ENCODE data around the gene WIZ.
A peak's percentile ranks its signal among the peaks of the same experiment; 100 is the strongest.

WIZ gene

GRCh38 chr19:15464394-15465385 lies 14.9 kb upstream of the WIZ start, which contains the start of gene RASAL3:
Gene RASAL3 (minus strand): TSS chr19:15464544. CDS start chr19:15464358, 186 bp downstream.
- peak; percentile 79 for DNase-seq

GRCh38 chr19:15463861-15464371 lies 14.2 kb upstream of the WIZ start:
- peak; percentile 87 for DNase-seq

DNA sequence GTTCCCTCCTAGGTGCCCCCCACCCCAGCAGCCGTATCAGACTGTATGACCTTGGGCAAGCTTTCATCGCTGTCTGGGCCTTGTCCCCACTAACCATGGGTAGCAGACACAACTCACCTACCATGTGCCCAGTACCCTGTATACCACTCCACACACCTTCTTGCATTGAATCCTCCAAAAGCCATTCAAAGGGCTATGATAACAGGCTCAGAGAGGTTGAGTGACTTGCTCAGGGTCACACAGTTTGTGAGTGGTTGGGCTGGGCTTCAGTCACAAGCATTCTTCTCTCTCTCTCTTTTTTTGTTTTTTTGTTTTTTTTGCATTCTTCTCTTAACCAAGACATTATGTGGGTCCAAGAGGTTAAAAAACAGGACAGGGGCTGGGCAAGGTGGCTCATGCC lies 11.9 kb upstream of the WIZ start:
- DNase-seq = no peak

DNA sequence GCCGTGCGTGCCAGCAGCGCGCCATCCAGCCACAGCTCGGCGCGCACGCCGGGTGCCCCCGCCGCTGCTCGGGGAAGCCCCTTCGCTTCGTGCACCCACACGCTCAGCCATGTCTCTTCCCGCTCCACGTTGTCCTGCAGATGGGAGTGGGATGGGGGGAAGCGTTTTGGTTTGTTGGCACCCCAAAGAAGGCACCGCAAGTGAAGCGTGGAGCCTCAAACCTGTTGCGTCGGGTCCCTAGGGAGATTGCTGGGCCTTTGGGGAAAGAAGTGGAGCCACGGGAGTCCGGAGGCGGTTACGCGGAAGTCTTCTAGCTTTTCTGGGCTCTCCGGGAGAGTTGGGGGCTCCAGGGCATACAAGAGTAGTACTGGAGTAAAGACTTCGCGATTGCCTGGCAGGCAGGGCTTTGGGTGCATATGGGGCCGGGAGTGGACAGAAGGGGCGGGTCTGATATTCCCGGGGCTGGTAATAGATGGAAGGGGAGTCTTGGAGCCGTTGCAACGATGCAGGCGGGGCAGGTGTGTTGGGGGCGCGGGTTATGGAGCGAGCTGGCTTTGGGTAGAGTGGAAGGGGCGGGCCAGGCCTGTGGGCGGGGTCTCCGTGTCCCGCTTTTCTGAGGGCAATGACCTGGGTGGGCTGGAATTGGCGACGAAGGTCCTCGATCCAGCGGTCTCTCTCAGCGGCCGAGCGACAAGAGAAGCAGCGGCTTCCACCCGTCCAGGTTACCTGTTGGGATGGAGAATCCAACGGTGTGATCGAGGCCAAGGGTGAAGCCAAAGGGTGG lies 8.1 kb upstream of the WIZ start:
- DNase-seq = no peak

DNA sequence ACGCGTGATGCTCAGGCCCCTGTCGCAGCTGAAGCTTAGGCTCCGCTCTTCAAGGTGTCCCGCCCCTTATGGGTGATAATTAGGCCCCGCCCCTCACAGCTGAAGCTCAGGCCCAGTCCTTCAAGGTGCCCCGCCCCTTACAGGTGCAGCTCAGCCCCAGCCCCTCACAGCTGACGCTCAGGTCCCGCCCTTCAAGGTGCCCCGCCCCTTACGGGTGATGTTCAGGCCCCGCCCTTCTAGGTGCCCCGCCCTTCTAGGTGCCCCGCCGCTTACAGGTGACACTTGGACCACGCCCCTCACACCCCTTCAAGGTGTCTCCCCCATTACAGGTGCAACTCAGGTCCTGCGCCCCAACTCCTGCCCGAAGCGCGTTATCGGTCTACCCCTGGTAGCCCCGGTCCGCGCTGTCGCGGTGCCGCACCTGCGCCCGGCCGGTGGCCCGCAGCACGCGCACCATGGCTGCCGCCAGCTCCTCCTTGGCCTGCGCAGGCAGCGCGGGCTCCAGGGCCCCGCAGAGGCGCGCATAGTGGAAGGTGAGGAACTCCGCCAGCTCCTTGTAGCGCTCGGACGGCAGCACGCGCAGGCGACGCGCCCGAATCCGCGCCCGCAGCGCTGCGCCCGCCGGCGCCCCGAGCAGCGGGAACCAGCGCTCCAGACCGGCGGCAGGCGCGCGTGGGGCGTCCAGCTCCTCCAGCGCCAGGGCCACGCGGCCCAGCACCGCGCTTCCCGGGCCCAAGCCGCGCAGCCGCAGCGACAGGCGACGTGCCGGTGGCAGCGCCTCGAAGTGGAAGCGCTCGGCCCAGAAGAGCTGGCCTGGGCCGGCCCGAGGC lies 7.3 kb upstream of the WIZ start:
- DNase-seq = no peak

DNA sequence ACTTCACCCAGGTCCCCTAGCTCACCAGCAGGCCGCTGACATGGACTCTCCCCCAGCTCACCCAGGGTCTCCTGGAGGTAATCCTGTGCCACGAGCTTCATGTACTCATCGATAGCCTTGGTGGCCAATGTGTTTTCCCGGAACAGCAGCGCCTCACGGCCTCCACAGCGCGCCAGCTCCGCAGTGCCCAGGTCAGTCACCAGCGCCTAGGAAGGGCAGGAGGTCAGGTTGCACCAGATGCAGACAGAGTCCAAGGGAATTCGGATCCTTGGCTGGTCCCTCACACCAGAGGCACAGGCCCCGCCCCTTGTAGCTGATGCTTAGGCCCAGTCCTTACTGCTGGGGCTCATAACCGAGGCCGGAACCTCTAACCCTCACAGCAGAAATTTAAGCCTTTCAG lies 6.7 kb upstream of the WIZ start:
- no peak for DNase-seq

DNA sequence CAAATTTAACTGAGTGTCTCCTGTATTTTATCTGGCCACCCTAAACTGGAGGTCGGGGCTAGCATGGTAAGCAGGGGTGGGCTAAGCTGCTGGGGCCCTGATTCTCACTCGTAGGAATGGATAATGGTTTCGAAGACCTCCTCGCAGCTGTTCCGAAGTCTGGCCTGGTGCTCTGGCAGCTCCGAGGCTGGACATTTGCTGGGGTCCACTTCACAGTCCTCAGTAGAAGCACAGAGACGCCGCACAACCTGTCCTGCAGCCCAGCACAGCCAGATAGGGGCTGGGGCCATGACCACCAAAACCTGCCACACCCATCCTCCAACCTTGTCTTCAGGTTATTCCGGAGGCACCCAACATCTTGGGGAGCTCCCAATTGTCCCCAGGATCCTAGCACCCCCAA lies 6.2 kb upstream of the WIZ start:
- DNase-seq = no peak

- DNase-seq = no peak
Measured at GRCh38 chr19:15453906-15454860, 4.4 kb upstream of the WIZ start.

- DNase-seq = no peak
Measured at GRCh38 chr19:15453091-15453578, 3.4 kb upstream of the WIZ start.

- no peak for DNase-seq
Measured at GRCh38 chr19:15452111-15453047, 2.6 kb upstream of the WIZ start.

DNA sequence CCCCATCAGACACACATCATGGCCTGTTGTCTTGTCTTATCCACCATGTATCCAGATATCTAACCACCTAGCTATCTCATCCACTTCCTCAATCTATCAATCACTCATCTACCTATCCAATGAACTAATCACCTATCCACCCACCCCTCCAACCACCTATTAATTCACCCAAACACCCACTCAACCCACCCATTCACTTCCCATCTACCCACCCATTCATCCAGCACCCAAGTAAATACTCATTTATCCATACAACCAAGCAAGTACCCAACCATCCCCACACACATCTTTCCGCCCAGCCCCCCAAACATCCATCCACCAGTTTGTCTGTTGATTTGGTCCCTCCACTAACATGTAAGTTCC lies 753 bp upstream of the WIZ start:
- DNase-seq = no peak

DNA sequence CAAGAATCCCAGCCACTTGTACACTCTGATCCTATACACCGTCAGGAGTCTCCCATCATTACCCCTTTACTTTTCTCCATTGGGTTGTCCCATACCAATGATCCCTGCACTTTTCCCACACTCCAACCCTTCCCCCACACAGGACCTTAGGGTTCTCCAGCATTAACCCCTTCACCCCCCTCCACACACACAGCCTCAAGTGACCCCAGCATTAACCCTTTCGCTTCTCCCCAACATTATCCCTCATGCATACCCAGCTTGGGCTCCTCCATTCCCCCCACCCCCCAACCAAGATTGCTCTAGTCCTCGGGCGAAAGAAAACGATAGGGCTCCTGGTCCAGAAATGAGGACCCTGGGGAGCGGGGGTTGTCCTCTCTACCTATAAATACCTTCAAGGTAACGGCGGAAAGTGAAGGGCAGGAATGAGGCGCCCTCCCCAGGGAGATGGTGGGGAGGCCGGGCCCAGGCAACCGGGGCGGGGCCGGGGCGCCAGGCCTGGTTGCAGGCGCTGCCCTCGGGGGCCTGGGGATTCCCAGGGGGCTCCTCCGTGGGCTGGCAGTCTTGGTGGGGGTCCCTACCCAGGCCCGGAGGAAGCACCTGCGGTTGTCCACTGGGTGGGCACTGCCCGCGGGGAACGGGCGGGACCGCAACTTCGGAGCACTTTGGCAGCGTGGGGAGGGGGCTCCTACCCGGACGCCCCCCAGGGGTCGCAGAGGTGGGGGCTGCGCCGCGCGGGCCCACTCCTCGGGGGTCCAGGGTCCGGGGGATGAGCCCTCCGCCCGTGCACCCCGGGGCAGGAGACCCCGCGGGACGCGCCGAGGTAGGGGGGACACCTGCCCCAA lies 757 bp downstream of the WIZ start:
- DNase-seq = no peak

- DNase-seq = no peak
Measured at GRCh38 chr19:15448044-15448777, 1.5 kb downstream of the WIZ start.

GRCh38 chr19:15447057-15447456 lies 2.7 kb downstream of the WIZ start:
- DNase-seq = no peak

DNA sequence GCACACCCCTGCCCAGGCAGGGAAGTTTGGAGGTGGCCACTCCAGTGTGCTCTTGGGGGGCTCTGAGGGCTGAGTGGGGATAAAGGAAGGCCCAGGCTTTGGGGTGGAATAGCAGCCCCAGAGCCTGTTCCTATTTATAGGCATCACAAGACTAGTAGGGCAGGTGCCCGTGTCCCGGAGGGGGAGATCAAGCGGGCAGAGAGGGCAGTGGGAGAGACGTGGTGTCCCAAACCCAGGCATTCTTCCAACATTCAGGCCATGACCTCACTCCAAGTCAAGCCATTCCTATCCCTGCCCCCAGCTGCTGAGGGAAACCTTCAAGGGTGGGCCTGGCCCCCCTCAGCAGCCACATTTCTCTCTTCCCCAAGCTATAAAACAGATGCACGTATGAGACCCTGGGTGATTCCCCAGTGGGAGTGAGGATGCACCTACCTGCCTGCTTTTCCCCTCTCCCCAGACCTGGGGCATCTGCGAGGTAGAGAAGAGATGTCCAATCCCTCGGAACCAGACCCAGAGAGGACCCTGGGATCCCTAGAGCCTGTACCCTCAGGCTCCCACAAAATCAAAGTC lies 3.9 kb downstream of the WIZ start:
- no peak for DNase-seq

GRCh38 chr19:15445227-15445605 lies 4.5 kb downstream of the WIZ start:
- no peak for DNase-seq

DNA sequence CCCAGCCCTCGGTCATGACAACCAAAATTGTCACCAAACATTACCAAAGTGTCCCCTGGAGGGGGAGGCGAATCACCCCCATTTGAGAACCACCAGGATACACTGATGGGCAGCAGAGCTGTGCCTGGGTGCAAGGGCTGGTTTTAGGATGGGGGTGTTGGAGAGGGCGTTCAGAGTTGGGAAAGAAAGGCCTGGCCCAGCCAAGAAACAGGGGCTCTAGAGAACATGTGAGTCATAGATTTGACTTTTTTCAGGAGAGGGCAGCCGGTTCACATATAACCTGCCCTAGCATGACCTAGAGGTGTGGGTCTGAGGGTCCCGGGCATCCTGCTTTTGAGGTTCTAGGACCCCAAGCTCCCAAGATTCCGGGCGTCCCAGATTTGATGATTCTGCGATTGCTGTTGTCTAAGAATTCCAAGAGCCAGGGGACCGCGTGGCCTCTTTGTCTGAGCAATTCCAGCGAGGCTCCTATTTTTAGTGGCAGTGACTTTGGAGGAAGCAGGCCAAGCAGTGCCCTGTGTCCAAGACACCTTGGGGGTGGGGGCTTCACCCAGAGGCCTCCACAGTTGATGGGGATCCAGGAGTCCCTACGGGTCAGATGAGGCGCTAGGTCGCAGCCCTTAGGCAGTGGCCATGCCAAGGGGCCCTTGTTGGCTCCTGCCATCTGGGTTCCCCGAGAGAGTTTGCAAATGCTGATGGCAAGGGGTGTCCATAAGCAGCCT lies 5.1 kb downstream of the WIZ start:
- DNase-seq = no peak
